MM.1S (cell line): ENCODE results near the gene LAD1.

Source experiments
- DNase-seq: peaks from one replicate; pipeline ENCODE4 v3.0.0-alpha.2; 2015
- H2AFZ ChIP-seq: fragments of 300-600 bp; sonication (generic); 2 replicates; pipeline ENCODE4 v1.6.0; 2016; ENCODE audit warnings: antibody characterized with exemption, low read length
- H3F3A ChIP-seq: fragments of 300-600 bp; sonication (generic); 2 replicates; pipeline ENCODE4 v1.6.1; 2016; ENCODE audit warnings: mild to moderate bottlenecking, antibody characterized with exemption, low read length, moderate library complexity, mixed read lengths; ENCODE audit not compliant: insufficient read depth
- H3K27ac ChIP-seq: fragments of 300-600 bp; sonication (generic); 2 replicates; pipeline ENCODE4 v1.5.1; 2016; ENCODE audit warnings: mild to moderate bottlenecking, low read length
- H3K27me3 ChIP-seq: fragments of 300-600 bp; sonication (generic); replicated peaks from 2 replicates; pipeline ENCODE4 v1.6.0; 2016; ENCODE audit warnings: low read length; ENCODE audit not compliant: insufficient read depth
- H3K36me3 ChIP-seq: fragments of 300-600 bp; sonication (generic); replicated peaks from 2 replicates; pipeline ENCODE4 v1.6.1; 2016; ENCODE audit warnings: mild to moderate bottlenecking, low read length, mixed read lengths; ENCODE audit not compliant: insufficient read depth
- H3K4me1 ChIP-seq: fragments of 300-600 bp; sonication (generic); 2 replicates; pipeline ENCODE4 v1.6.1; 2016; ENCODE audit warnings: low read length, mixed read lengths
- H3K4me2 ChIP-seq: fragments of 300-600 bp; sonication (generic); 2 replicates; pipeline ENCODE4 v1.6.0; 2016; ENCODE audit warnings: low read depth, low read length
- H3K4me3 ChIP-seq: fragments of 300-600 bp; sonication (generic); 2 replicates; pipeline ENCODE4 v1.5.1; 2016; ENCODE audit warnings: low read length, mixed read lengths
- H3K79me2 ChIP-seq: fragments of 300-600 bp; sonication (generic); 2 replicates; pipeline ENCODE4 v1.6.1; 2016; ENCODE audit warnings: mixed run types, low read length, mixed read lengths
- H3K9ac ChIP-seq: fragments of 300-600 bp; sonication (generic); 2 replicates; pipeline ENCODE4 v1.6.1; 2016; ENCODE audit warnings: low read length, mixed read lengths
- H3K9me2 ChIP-seq: fragments of 300-600 bp; sonication (generic); replicated peaks from 2 replicates; pipeline ENCODE4 v1.6.1; 2016; ENCODE audit warnings: mild to moderate bottlenecking, low read length, mixed read lengths; ENCODE audit not compliant: insufficient read depth
- H3K9me3 ChIP-seq: fragments of 300-600 bp; sonication (generic); replicated peaks from 2 replicates; pipeline ENCODE4 v1.6.1; 2016; ENCODE audit warnings: mild to moderate bottlenecking, low read length, mixed read lengths; ENCODE audit not compliant: insufficient read depth
- H4K20me1 ChIP-seq: fragments of 300-600 bp; sonication (generic); 2 replicates; pipeline ENCODE4 v1.6.1; 2016; ENCODE audit warnings: mild to moderate bottlenecking, low read length, moderate library complexity, mixed read lengths; ENCODE audit not compliant: insufficient read depth
- EZH2 ChIP-seq: fragments of 300-600 bp; sonication (generic); optimal IDR thresholded peaks from 2 replicates; pipeline ENCODE3; 2017; ENCODE audit warnings: low read depth, mild to moderate bottlenecking, antibody characterized with exemption, low read length, mixed read lengths
- EZH2phosphoT487 ChIP-seq: fragments of 300-600 bp; sonication (generic); IDR thresholded peaks from 2 replicates; pipeline ENCODE4 v1.6.1; 2018; ENCODE audit warnings: antibody characterized with exemption, low read length
- TF ChIP-seq, protein P1 (sequence below): fragments of 300-600 bp; sonication (generic); IDR thresholded peaks from 2 replicates; pipeline ENCODE4 v1.5.1; 2016; ENCODE audit warnings: antibody characterized with exemption, low read length, mixed read lengths

LAD1 gene

DNA sequence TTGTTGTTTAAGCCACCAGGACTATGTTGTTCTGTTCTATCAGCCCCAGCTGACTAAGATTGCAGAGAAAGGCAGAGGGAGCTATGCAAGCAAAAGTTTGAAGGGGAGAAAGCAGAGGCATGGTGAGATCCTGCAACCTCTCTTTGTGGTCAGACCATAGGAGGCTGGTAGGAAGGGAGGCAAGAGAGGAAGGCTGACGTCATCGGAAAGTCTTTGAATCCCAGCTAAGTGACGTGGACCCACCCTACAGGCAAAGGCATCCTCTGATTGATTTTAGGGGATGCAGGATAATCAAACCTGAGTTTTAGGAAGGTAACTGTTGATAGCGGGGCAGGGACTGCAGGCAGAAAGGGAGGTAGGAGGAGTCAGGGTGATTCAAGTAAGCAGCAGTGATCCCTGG, 45.7 kb upstream of the LAD1 start:
- Histone ChIP-seq H3K9ac (no peak overlapping the region), H2AFZ (no peak overlapping the region), H3K9me2 (no peaks in the 10 kb centered on the region), H3K4me2 (no peak overlapping the region), H3F3A (no peaks in the 10 kb centered on the region), H4K20me1 (no peaks in the 10 kb centered on the region), H3K27ac (no peak overlapping the region), H3K27me3 (no peaks in the 10 kb centered on the region), H3K36me3 (no peaks in the 10 kb centered on the region), H3K4me1 (no peaks in the 10 kb centered on the region), H3K79me2 (no peaks in the 10 kb centered on the region), H3K9me3 (no peaks in the 10 kb centered on the region), H3K4me3 (no peak overlapping the region)
- no peak for TF ChIP-seq EZH2phosphoT487
- TF ChIP-seq, protein P1, sequence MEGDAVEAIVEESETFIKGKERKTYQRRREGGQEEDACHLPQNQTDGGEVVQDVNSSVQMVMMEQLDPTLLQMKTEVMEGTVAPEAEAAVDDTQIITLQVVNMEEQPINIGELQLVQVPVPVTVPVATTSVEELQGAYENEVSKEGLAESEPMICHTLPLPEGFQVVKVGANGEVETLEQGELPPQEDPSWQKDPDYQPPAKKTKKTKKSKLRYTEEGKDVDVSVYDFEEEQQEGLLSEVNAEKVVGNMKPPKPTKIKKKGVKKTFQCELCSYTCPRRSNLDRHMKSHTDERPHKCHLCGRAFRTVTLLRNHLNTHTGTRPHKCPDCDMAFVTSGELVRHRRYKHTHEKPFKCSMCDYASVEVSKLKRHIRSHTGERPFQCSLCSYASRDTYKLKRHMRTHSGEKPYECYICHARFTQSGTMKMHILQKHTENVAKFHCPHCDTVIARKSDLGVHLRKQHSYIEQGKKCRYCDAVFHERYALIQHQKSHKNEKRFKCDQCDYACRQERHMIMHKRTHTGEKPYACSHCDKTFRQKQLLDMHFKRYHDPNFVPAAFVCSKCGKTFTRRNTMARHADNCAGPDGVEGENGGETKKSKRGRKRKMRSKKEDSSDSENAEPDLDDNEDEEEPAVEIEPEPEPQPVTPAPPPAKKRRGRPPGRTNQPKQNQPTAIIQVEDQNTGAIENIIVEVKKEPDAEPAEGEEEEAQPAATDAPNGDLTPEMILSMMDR = no peak
- no peak for TF ChIP-seq EZH2
- no peak for DNase-seq

DNA sequence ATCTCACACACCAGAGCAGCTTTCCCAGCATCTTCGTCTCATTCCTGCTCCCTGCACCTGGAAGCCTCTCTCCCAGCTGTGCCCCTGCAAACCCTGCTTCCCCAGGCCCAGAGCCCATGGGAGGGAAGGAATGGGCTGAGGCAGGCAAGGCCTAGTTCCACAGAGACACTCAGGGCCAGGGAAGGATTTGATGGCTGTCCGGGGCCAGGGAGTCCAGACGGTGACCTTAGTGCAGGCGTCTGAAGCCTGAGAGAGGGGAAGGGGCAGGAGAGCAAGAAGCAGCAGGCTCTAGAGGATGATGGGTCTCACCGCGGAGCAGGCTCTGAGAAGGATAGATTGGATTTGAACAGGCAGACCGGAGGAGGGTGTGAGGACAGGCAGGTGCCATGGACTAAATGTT, 44.6 kb upstream of the LAD1 start:
- Histone ChIP-seq H3K27me3 (no peaks in the 10 kb centered on the region), H3K79me2 (no peaks in the 10 kb centered on the region), H4K20me1 (no peaks in the 10 kb centered on the region), H3K4me2 (no peak overlapping the region), H2AFZ (no peak overlapping the region), H3K36me3 (no peaks in the 10 kb centered on the region), H3K9me3 (no peaks in the 10 kb centered on the region), H3F3A (no peaks in the 10 kb centered on the region), H3K4me3 (no peak overlapping the region), H3K4me1 (no peaks in the 10 kb centered on the region), H3K9ac (no peak overlapping the region), H3K27ac (no peak overlapping the region), H3K9me2 (no peaks in the 10 kb centered on the region)
- no peak for TF ChIP-seq EZH2
- no peak for TF ChIP-seq EZH2phosphoT487
- TF ChIP-seq, protein P1 = no peak
- no peak for DNase-seq

DNA sequence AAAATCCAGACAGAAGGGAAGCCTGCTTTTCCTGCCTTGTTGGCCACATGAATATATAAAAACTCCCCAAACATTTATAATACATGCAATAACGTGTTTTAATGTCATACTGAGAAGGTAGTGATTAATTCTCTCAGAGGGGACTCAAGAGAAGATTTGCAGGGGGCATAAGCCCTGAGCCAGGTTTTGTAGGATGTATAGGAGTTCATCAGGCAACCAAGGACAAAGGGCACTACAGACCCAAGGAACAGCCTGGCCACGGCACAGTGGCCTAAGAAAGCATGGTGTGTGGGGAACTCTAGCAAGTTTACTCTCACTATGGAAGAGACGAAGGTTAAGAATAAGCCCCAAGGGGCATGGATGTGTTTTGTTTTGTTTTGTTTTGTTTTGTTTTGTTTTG, 37.8 kb upstream of the LAD1 start:
- Histone ChIP-seq H3K4me2 (no peak overlapping the region), H3K4me3 (no peak overlapping the region), H3K9ac (no peak overlapping the region), H3K27ac (no peak overlapping the region), H3K79me2 (no peaks in the 10 kb centered on the region), H3F3A (no peaks in the 10 kb centered on the region), H4K20me1 (no peaks in the 10 kb centered on the region), H3K9me2 (no peaks in the 10 kb centered on the region), H3K36me3 (no peaks in the 10 kb centered on the region), H3K27me3 (peaks cover 6% of the 10 kb centered on the region; the same call in 1 of the 2 replicates), H3K9me3 (no peaks in the 10 kb centered on the region), H2AFZ (no peak overlapping the region), H3K4me1 (no peaks in the 10 kb centered on the region)
- TF ChIP-seq EZH2phosphoT487 = no peak
- TF ChIP-seq, protein P1 = no peak
- TF ChIP-seq EZH2 = no peak
- DNase-seq = no peak
